Glutamatergic neuron (in vitro differentiated cells): ENCODE data around the gene PLK5. TPM values are rescaled to one million over a fixed set of nuclear protein-coding genes. Genes with fewer than 3 reads are reported as not detected.

ENCODE experiments used
- DNase-seq: peaks from one replicate; pipeline ENCODE4 v3.0.0; 2022
- H3K27ac Mint-ChIP-seq: one replicate; pipeline ENCODE4 v1.8.0; 2020; ENCODE audit warnings: mild to moderate bottlenecking, mixed read lengths, inconsistent platforms; ENCODE audit not compliant: unreplicated experiment
- H3K27me3 Mint-ChIP-seq: one replicate; pipeline ENCODE4 v1.8.0; 2020; ENCODE audit warnings: mild to moderate bottlenecking, moderate library complexity, mixed read lengths, inconsistent platforms; ENCODE audit not compliant: unreplicated experiment
- H3K36me3 Mint-ChIP-seq: one replicate; pipeline ENCODE4 v1.8.0; 2020; ENCODE audit warnings: mild to moderate bottlenecking, mixed read lengths, inconsistent platforms; ENCODE audit not compliant: unreplicated experiment
- H3K4me1 Mint-ChIP-seq: one replicate; pipeline ENCODE4 v1.8.0; 2020; ENCODE audit warnings: mild to moderate bottlenecking, low read depth, mixed read lengths, inconsistent platforms; ENCODE audit not compliant: unreplicated experiment
- H3K4me3 Mint-ChIP-seq: one replicate; pipeline ENCODE4 v1.8.0; 2020; ENCODE audit warnings: mild to moderate bottlenecking, mixed read lengths, inconsistent platforms; ENCODE audit not compliant: unreplicated experiment
- H3K9me3 Mint-ChIP-seq: one replicate; pipeline ENCODE4 v1.8.0; 2020; ENCODE audit warnings: mild to moderate bottlenecking, moderate library complexity, mixed read lengths, inconsistent platforms; ENCODE audit not compliant: unreplicated experiment
- total RNA-seq: library from RNA; stranded (reverse); fragmentation: NEBNext Ultra II Directional; extraction: Animal tissue kit (Norgen Biotek cat#: 25700); gene quantifications from one replicate; pipeline ENCODE4 v1.2.1, GENCODE V29; 2021; ENCODE audit not compliant: unreplicated experiment
- TF ChIP-seq, protein P1 (sequence below): fragments of 200-600 bp; sonication (generic); IDR thresholded peaks from one replicate; pipeline ENCODE4 v1.5.0; 2021; ENCODE audit not compliant: partially characterized antibody, unreplicated experiment

The PLK5 gene
- total RNA-seq, 1 donor from 2014 or later = 0.69 TPM

DNA sequence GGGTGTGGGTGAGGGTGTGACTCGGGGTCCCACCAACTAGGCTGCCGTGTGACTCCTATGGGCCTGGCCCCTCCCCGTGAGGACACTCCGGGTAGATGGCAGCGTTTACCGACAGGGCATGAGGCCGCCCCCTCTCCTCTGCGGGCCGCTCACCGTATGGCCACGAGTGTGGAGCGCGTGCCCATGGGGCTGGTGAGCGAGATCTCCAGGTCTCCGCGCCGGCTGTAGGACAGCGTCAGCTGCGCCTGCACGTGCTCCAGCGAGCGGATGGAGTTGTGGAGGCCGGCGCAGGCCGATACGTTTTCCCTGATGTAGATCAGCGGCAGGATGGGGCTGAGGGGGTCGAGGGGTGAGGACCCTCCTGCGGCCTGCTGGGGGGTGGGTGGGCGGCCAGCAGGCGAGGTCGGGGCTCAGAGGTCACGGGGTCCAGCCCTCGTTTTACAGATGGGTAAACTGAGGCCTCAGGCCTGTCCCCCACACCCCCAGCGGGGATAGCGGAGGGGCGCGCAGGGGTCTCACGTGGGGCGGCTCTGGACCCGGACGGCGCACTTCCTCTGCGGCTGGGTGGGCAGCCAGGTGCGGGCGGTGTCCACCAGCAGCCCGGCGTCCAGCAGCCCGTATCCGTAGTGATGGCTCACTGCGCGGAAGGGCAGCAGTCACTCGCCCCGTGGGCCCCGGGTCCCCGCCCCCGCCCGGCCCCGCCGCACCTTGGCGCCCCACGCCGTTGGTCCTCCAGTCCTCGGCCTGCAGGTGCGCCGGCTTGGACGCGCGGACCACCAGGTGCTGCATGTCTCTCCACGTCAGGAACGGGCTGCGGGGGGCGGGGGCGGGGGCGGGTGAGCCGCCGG lies 40.5 kb upstream of the PLK5 start:
- Mint-ChIP-seq H3K9me3 (peaks cover 10% of the 10 kb centered on the region), H3K4me3 (no peak overlapping the region), H3K36me3 (no peaks in the 10 kb centered on the region), H3K4me1 (peaks cover 2% of the 10 kb centered on the region), H3K27ac (no peak overlapping the region), H3K27me3 (peaks cover 9% of the 10 kb centered on the region)
- DNase-seq = no peak
- TF ChIP-seq, protein P1, sequence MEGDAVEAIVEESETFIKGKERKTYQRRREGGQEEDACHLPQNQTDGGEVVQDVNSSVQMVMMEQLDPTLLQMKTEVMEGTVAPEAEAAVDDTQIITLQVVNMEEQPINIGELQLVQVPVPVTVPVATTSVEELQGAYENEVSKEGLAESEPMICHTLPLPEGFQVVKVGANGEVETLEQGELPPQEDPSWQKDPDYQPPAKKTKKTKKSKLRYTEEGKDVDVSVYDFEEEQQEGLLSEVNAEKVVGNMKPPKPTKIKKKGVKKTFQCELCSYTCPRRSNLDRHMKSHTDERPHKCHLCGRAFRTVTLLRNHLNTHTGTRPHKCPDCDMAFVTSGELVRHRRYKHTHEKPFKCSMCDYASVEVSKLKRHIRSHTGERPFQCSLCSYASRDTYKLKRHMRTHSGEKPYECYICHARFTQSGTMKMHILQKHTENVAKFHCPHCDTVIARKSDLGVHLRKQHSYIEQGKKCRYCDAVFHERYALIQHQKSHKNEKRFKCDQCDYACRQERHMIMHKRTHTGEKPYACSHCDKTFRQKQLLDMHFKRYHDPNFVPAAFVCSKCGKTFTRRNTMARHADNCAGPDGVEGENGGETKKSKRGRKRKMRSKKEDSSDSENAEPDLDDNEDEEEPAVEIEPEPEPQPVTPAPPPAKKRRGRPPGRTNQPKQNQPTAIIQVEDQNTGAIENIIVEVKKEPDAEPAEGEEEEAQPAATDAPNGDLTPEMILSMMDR = no peak

DNA sequence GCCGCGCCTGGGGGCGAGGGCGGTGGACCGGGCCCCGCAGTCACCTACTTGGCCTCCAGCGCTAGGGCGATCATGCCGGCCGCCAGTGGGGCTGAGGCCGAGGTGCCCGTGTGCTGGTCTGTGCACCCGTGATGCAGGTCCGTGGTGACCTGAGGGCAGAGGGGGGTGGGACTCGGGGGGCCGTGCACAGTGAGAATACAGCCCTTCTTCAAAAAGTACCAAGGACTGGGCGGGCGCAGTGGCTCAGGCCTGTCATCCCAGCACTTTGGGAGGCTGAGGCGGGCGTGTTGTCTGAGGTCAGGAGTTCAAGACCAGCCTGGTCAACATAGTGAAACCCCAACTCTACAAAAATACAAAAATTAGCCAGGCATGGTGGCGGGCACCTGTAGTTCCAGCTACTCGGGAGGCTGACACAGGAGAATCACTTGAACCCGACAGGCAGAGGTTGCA lies 39.9 kb upstream of the PLK5 start:
- TF ChIP-seq, protein P1 = no peak
- no peak overlapping the region for H3K4me3 Mint-ChIP-seq
- no peaks in the 10 kb centered on the region for H3K36me3 Mint-ChIP-seq
- H3K27me3 Mint-ChIP-seq = peaks cover 10% of the 10 kb centered on the region
- H3K27ac Mint-ChIP-seq = no peak overlapping the region
- DNase-seq = no peak
- H3K9me3 Mint-ChIP-seq = peaks cover 10% of the 10 kb centered on the region
- peaks cover 2% of the 10 kb centered on the region for H3K4me1 Mint-ChIP-seq

DNA sequence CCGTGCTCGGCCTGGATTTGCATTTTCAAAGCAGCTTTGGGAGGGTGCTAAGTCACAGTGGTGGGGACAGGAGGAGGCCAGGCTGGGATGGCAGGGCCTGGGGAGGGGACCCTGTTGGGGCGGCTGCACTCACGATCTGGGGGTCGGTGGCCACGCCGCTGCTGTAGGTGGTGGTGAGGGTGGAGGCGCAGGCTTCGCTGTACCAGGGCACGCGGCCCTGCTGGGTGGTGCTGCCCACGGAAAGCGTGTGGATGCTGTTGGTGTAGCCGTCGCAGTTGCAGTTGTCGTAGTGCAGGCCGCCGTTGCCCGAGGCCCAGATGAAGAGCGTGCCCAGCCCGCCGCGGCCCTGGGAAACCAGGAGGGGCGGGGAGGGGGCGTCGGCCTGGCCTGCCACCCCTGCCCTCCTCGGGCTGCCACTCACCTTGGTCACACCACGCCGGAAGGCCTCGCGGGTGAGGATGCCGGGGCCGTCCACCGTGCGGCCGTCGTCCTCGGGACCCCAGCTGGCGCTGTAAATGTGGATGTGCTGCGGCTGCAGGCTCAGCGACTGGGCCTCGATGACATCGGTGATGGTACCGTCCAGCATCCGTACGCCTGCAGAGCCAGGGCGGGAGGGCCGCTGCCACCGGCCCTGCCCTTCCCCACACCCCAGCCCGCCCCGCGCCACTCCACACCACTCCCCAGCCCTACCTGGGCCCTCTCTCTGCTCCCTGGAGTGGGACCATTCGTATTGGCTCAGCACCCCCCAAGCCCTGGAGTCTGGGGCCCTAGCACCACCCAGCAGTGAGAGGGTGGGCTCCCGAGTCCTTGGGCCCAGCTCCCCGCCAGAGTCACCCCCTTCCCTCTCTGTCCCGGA lies 36.9 kb upstream of the PLK5 start:
- DNase-seq = no peak
- peaks cover 4% of the 10 kb centered on the region for H3K4me1 Mint-ChIP-seq
- H3K27me3 Mint-ChIP-seq = peaks cover 10% of the 10 kb centered on the region
- TF ChIP-seq, protein P1 = no peak
- H3K9me3 Mint-ChIP-seq = peaks cover 3% of the 10 kb centered on the region
- H3K4me3 Mint-ChIP-seq = no peak overlapping the region
- no peaks in the 10 kb centered on the region for H3K36me3 Mint-ChIP-seq
- no peak overlapping the region for H3K27ac Mint-ChIP-seq

DNA sequence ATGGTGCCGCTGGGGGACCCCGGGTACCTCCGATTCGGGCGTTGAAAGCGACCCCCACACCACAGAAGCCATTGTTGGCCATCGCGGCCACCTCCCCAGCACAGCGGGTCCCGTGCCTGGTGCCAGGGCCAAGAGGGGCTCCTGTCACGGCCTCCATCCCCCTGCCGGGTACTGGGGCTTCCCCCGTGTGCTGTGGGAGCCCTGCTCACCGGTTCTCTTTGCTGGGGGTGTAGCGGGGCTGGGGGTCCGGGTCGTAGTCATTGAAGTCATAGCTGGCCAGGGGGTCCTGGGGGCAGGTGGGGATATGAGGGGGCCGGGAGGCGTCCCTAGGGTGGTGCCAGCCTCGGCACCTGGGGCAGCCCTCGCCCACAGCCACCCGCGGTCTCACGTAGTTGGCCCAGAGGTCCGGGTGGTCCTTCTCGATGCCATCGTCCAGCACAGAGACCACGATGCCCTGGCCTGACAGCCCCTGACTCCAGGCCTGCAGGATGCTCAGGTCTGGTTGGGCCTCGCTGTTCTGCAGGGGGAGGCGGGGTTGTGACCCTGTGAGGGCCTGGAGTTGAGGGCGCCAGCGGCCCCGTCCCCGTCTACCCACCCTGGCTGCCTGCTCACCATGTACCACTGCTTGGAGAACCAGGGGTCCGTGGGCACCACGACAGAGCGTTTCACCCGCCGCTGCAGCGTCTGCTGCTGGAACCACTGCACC lies 36.1 kb upstream of the PLK5 start:
- Mint-ChIP-seq H3K4me3 (no peak overlapping the region), H3K27me3 (peaks cover 10% of the 10 kb centered on the region), H3K27ac (no peak overlapping the region), H3K9me3 (peaks cover 3% of the 10 kb centered on the region), H3K4me1 (peaks cover 4% of the 10 kb centered on the region), H3K36me3 (no peaks in the 10 kb centered on the region)
- DNase-seq = no peak
- TF ChIP-seq, protein P1 = no peak
